Effector memory CD8-positive, alpha-beta T cell (primary cell): ENCODE results near the gene JADE2.
A peak's percentile ranks its signal among the peaks of the same experiment; 100 is the strongest.

Source experiments
- ATAC-seq: fragments of 150-1000 bp; cut with Tn5 transposase; replicated peaks from 2 replicates; pipeline ENCODE4 v1.10.0; 2021; ENCODE audit warnings: mild to moderate bottlenecking, moderate library complexity
- DNase-seq, 3 experiments: peaks; one replicate each; pipeline ENCODE4 v3.0.0; 2021
- H3K27ac Mint-ChIP-seq, 2 donors: one replicate each; pipeline ENCODE4 v1.8.0; 2022; ENCODE audit warnings: mild to moderate bottlenecking in 2 of 2, mixed read lengths in 2 of 2, moderate library complexity in 2 of 2
- H3K27me3 Mint-ChIP-seq, 2 donors: one replicate each; pipeline ENCODE4 v1.8.0; 2022; ENCODE audit warnings: mixed read lengths in 2 of 2
- H3K36me3 Mint-ChIP-seq: one replicate; pipeline ENCODE4 v1.8.0; 2022; ENCODE audit warnings: mild to moderate bottlenecking, moderate library complexity, mixed read lengths; ENCODE audit not compliant: insufficient read depth
- H3K4me1 Mint-ChIP-seq, 2 donors: one replicate each; pipeline ENCODE4 v1.8.0; 2022; ENCODE audit warnings: low read depth in 2 of 2, mixed read lengths in 2 of 2
- H3K4me3 Mint-ChIP-seq, 2 donors: one replicate each; pipeline ENCODE4 v1.8.0; 2022; ENCODE audit warnings: mild to moderate bottlenecking in 2 of 2, mixed read lengths in 2 of 2, moderate library complexity in 2 of 2
- H3K9me3 Mint-ChIP-seq, 2 donors: one replicate each; pipeline ENCODE4 v1.8.0; 2022; ENCODE audit warnings: mixed read lengths in 2 of 2

JADE2 gene

GRCh38 chr5:134578578-134579283 is 53.3 kb downstream of the JADE2 start:
- H3K27ac Mint-ChIP-seq, result peak overlapping the region; percentile 49 to 89
- no peaks in the 10 kb centered on the region for H3K9me3 Mint-ChIP-seq
- H3K4me1 Mint-ChIP-seq, result peaks cover 13 to 24% of the 10 kb centered on the region in 2 donors
- DNase-seq (no peak), ATAC-seq (no peak)
- H3K27me3 Mint-ChIP-seq, result no peaks in the 10 kb centered on the region
- H3K36me3 Mint-ChIP-seq, result peaks cover 60% of the 10 kb centered on the region
- no peak overlapping the region for H3K4me3 Mint-ChIP-seq

GRCh38 chr5:134579284-134579771 is 53.9 kb downstream of the JADE2 start:
- Mint-ChIP-seq H3K27me3 (no peaks in the 10 kb centered on the region), H3K27ac (peak overlapping the region in 1 of 2 donors; percentile 49), H3K4me1 (peaks cover 13 to 24% of the 10 kb centered on the region in 2 donors), H3K36me3 (peaks cover 56% of the 10 kb centered on the region), H3K4me3 (no peak overlapping the region), H3K9me3 (no peaks in the 10 kb centered on the region)
- DNase-seq, result no peak
- no peak for ATAC-seq

GRCh38 chr5:134580001-134580460 is 54.6 kb downstream of the JADE2 start:
- H3K4me3 Mint-ChIP-seq, result no peak overlapping the region
- H3K36me3 Mint-ChIP-seq, result peaks cover 50% of the 10 kb centered on the region
- no peak for ATAC-seq
- H3K27me3 Mint-ChIP-seq, result no peaks in the 10 kb centered on the region
- peaks cover 12 to 22% of the 10 kb centered on the region in 2 donors for H3K4me1 Mint-ChIP-seq
- no peaks in the 10 kb centered on the region for H3K9me3 Mint-ChIP-seq
- no peak overlapping the region for H3K27ac Mint-ChIP-seq
- DNase-seq, result no peak

- Mint-ChIP-seq H3K27me3 (no peaks in the 10 kb centered on the region), H3K4me3 (no peak overlapping the region), H3K9me3 (no peaks in the 10 kb centered on the region), H3K27ac (peak overlapping the region; percentile 8 to 31), H3K4me1 (peaks cover 9 to 20% of the 10 kb centered on the region in 2 donors), H3K36me3 (peaks cover 37% of the 10 kb centered on the region)
- DNase-seq, result no peak
- ATAC-seq, result no peak
Measured at GRCh38 chr5:134581241-134581981, 55.9 kb downstream of the JADE2 start.

GRCh38 chr5:134582281-134582680 is 56.8 kb downstream of the JADE2 start:
- peaks cover 29% of the 10 kb centered on the region for H3K36me3 Mint-ChIP-seq
- no peak overlapping the region for H3K27ac Mint-ChIP-seq
- DNase-seq (no peak), ATAC-seq (no peak)
- H3K27me3 Mint-ChIP-seq, result no peaks in the 10 kb centered on the region
- peaks cover 17% of the 10 kb centered on the region in 2 donors for H3K4me1 Mint-ChIP-seq
- H3K9me3 Mint-ChIP-seq, result no peaks in the 10 kb centered on the region
- H3K4me3 Mint-ChIP-seq, result no peak overlapping the region

- H3K27me3 Mint-ChIP-seq, result no peaks in the 10 kb centered on the region
- H3K36me3 Mint-ChIP-seq, result peaks cover 25% of the 10 kb centered on the region
- no peaks in the 10 kb centered on the region for H3K9me3 Mint-ChIP-seq
- no peak overlapping the region for H3K27ac Mint-ChIP-seq
- ATAC-seq (no peak), DNase-seq (no peak)
- peaks cover 12 to 13% of the 10 kb centered on the region in 2 donors for H3K4me1 Mint-ChIP-seq
- no peak overlapping the region for H3K4me3 Mint-ChIP-seq
Measured at GRCh38 chr5:134582941-134583340, 57.5 kb downstream of the JADE2 start.

- Mint-ChIP-seq H3K27ac (peak overlapping the region; percentile 54 to 87), H3K4me1 (peaks cover 10 to 11% of the 10 kb centered on the region in 2 donors), H3K9me3 (no peaks in the 10 kb centered on the region), H3K27me3 (no peaks in the 10 kb centered on the region), H3K4me3 (no peak overlapping the region), H3K36me3 (peaks cover 16% of the 10 kb centered on the region)
- DNase-seq, result no peak
- ATAC-seq, result no peak
Measured at GRCh38 chr5:134583766-134584165, 58.3 kb downstream of the JADE2 start.

- Mint-ChIP-seq H3K4me3 (no peak overlapping the region), H3K9me3 (no peaks in the 10 kb centered on the region), H3K27ac (peak overlapping the region; percentile 54 to 87), H3K27me3 (no peaks in the 10 kb centered on the region), H3K36me3 (peaks cover 11% of the 10 kb centered on the region), H3K4me1 (peaks cover 8 to 10% of the 10 kb centered on the region in 2 donors)
- DNase-seq, result no peak
- no peak for ATAC-seq
Measured at GRCh38 chr5:134584662-134585061, 59.2 kb downstream of the JADE2 start.

- no peak for ATAC-seq
- H3K27me3 Mint-ChIP-seq, result no peaks in the 10 kb centered on the region
- no peaks in the 10 kb centered on the region for H3K9me3 Mint-ChIP-seq
- H3K4me3 Mint-ChIP-seq, result no peak overlapping the region
- DNase-seq, result no peak
- H3K36me3 Mint-ChIP-seq, result peaks cover 7% of the 10 kb centered on the region
- no peak overlapping the region for H3K27ac Mint-ChIP-seq
- peaks cover 8 to 10% of the 10 kb centered on the region in 2 donors for H3K4me1 Mint-ChIP-seq
Measured at GRCh38 chr5:134585966-134586365, 60.5 kb downstream of the JADE2 start.

GRCh38 chr5:134586866-134587524 is 61.5 kb downstream of the JADE2 start:
- ATAC-seq (peak; percentile 92), DNase-seq (peak; percentile 79 to 82 (median 80))
- peaks cover 8% of the 10 kb centered on the region in 2 donors for H3K4me1 Mint-ChIP-seq
- H3K36me3 Mint-ChIP-seq, result peaks cover 2% of the 10 kb centered on the region
- H3K4me3 Mint-ChIP-seq, result peak overlapping the region; percentile 41 to 59
- peaks cover 0 to 5% of the 10 kb centered on the region in 2 donors for H3K27me3 Mint-ChIP-seq
- H3K9me3 Mint-ChIP-seq, result no peaks in the 10 kb centered on the region
- H3K27ac Mint-ChIP-seq, result no peak overlapping the region

- Mint-ChIP-seq H3K27ac (no peak overlapping the region), H3K27me3 (peaks cover 0 to 7% of the 10 kb centered on the region in 2 donors), H3K4me1 (peaks cover 5 to 8% of the 10 kb centered on the region in 2 donors), H3K4me3 (no peak overlapping the region), H3K36me3 (no peaks in the 10 kb centered on the region), H3K9me3 (no peaks in the 10 kb centered on the region)
- ATAC-seq (no peak), DNase-seq (no peak)
Measured at GRCh38 chr5:134590992-134591659, 65.7 kb downstream of the JADE2 start.

- peaks cover 0 to 7% of the 10 kb centered on the region in 2 donors for H3K27me3 Mint-ChIP-seq
- H3K27ac Mint-ChIP-seq, result peak overlapping the region in 1 of 2 donors; percentile 22
- DNase-seq, result no peak
- no peak overlapping the region for H3K4me3 Mint-ChIP-seq
- no peak for ATAC-seq
- H3K36me3 Mint-ChIP-seq, result no peaks in the 10 kb centered on the region
- H3K9me3 Mint-ChIP-seq, result no peaks in the 10 kb centered on the region
- H3K4me1 Mint-ChIP-seq, result no peaks in the 10 kb centered on the region
Measured at GRCh38 chr5:134592141-134592746, 66.8 kb downstream of the JADE2 start.
